ENCODE results near the gene HNRNPA3.

GRCh38 chr2:177229442-177230242, 17.0 kb downstream of the HNRNPA3 start:
- TF ChIP-seq POLR2AphosphoS5 (IDR thresholded peaks at IDR 0.05; ENCODE audit: borderline replicate concordance, low read depth, low read length): no peak; the same call in 1 of the 2 replicates
- no peak for TF ChIP-seq EZH2 (IDR thresholded peaks at IDR 0.05)
